NB4 (cell line): Measurements from ENCODE around the gene GSS.

ENCODE experiments used
- MYC ChIP-seq: IDR thresholded peaks from 2 replicates; pipeline ENCODE4 v1.6.1; 2011; ENCODE audit warnings: low read depth, low read length
- POLR2A ChIP-seq: IDR thresholded peaks from 2 replicates; pipeline ENCODE4 v1.6.1; 2011; ENCODE audit warnings: mild to moderate bottlenecking; ENCODE audit not compliant: insufficient read length; ENCODE audit errors: extremely low read depth
- TF ChIP-seq, protein P1 (sequence below): IDR thresholded peaks from one replicate; pipeline ENCODE4 v1.5.1; 2012; ENCODE audit warnings: low read depth, low read length
- TF ChIP-seq, protein P2 (sequence below): IDR thresholded peaks from 2 replicates; pipeline ENCODE4 v1.6.1; 2011; ENCODE audit warnings: low read depth, low read length

- TF ChIP-seq, protein P1, sequence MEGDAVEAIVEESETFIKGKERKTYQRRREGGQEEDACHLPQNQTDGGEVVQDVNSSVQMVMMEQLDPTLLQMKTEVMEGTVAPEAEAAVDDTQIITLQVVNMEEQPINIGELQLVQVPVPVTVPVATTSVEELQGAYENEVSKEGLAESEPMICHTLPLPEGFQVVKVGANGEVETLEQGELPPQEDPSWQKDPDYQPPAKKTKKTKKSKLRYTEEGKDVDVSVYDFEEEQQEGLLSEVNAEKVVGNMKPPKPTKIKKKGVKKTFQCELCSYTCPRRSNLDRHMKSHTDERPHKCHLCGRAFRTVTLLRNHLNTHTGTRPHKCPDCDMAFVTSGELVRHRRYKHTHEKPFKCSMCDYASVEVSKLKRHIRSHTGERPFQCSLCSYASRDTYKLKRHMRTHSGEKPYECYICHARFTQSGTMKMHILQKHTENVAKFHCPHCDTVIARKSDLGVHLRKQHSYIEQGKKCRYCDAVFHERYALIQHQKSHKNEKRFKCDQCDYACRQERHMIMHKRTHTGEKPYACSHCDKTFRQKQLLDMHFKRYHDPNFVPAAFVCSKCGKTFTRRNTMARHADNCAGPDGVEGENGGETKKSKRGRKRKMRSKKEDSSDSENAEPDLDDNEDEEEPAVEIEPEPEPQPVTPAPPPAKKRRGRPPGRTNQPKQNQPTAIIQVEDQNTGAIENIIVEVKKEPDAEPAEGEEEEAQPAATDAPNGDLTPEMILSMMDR: no peak
- TF ChIP-seq POLR2A (no peak), MYC (no peak)
- TF ChIP-seq, protein P2, sequence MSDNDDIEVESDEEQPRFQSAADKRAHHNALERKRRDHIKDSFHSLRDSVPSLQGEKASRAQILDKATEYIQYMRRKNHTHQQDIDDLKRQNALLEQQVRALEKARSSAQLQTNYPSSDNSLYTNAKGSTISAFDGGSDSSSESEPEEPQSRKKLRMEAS: no peak
These were observed 60.1 kb downstream of the GSS start for GRCh38 chr20:34895465-34895864.
